Trophoblast cell (in vitro differentiated cells and primary cell): Measurements from ENCODE around the gene AMMECR1.

Source experiments
- DNase-seq, 2 donors: peaks; one replicate each; pipeline ENCODE4 v3.0.0-alpha.2; 2016
- H2AFZ ChIP-seq: 2 replicates; pipeline ENCODE4 v1.6.1; 2013; ENCODE audit warnings: low read length, moderate library complexity, mild to moderate bottlenecking; ENCODE audit not compliant: insufficient read depth, poor library complexity
- H2AK5ac ChIP-seq: 2 replicates; pipeline ENCODE4 v1.6.1; 2013; ENCODE audit warnings: mild to moderate bottlenecking, low read length
- H2BK120ac ChIP-seq: 2 replicates; pipeline ENCODE4 v1.6.1; 2013; ENCODE audit warnings: low read length, mild to moderate bottlenecking, moderate library complexity; ENCODE audit not compliant: insufficient read depth, poor library complexity
- H2BK12ac ChIP-seq: 2 replicates; pipeline ENCODE4 v1.6.1; 2013; ENCODE audit warnings: mild to moderate bottlenecking, low read length, moderate library complexity
- H2BK5ac ChIP-seq: 2 replicates; pipeline ENCODE4 v1.6.1; 2013; ENCODE audit warnings: low read length, low read depth, moderate library complexity, mild to moderate bottlenecking; ENCODE audit not compliant: poor library complexity
- H3K14ac ChIP-seq: 2 replicates; pipeline ENCODE4 v1.6.1; 2013; ENCODE audit warnings: mild to moderate bottlenecking, low read length
- H3K18ac ChIP-seq: 2 replicates; pipeline ENCODE4 v1.6.1; 2013; ENCODE audit warnings: mild to moderate bottlenecking, low read length
- H3K23ac ChIP-seq: 2 replicates; pipeline ENCODE4 v1.6.1; 2013; ENCODE audit warnings: low read length
- H3K27ac ChIP-seq: 2 replicates; pipeline ENCODE4 v1.5.1; 2013; ENCODE audit warnings: low read depth, mild to moderate bottlenecking, inconsistent platforms, low read length, moderate library complexity
- H3K27me3 ChIP-seq: 2 replicates; pipeline ENCODE4 v1.6.1; 2013; ENCODE audit warnings: inconsistent platforms, mild to moderate bottlenecking, low read length, moderate library complexity; ENCODE audit not compliant: insufficient read depth
- H3K36me3 ChIP-seq, 2 experiments: 1 replicate in 1 of 2; 2 replicates in 1 of 2; pipeline ENCODE4 v1.6.1; 2013; ENCODE audit warnings: low read length in 2 of 2, mild to moderate bottlenecking in 2 of 2, moderate library complexity in 1 of 2; ENCODE audit not compliant: insufficient read depth in 2 of 2, control insufficient read depth in 1 of 2
- H3K4ac ChIP-seq: 2 replicates; pipeline ENCODE4 v1.6.1; 2013; ENCODE audit warnings: low read depth, mild to moderate bottlenecking, low read length, moderate library complexity
- H3K4me1 ChIP-seq, 2 experiments: 1 replicate in 1 of 2; 2 replicates in 1 of 2; pipeline ENCODE4 v1.6.1; 2013; ENCODE audit warnings: low read length in 2 of 2, mild to moderate bottlenecking in 2 of 2, moderate library complexity in 1 of 2; ENCODE audit not compliant: insufficient read depth in 2 of 2, control insufficient read depth in 1 of 2
- H3K4me2 ChIP-seq: 2 replicates; pipeline ENCODE4 v1.6.1; 2013; ENCODE audit warnings: inconsistent platforms, mild to moderate bottlenecking, low read length, moderate library complexity
- H3K4me3 ChIP-seq: 2 replicates; pipeline ENCODE4 v1.5.1; 2013; ENCODE audit warnings: mild to moderate bottlenecking, low read depth, low read length, inconsistent platforms
- H3K79me1 ChIP-seq: one replicate; pipeline ENCODE4 v1.6.1; 2013; ENCODE audit warnings: low read length
- H3K79me2 ChIP-seq: 2 replicates; pipeline ENCODE4 v1.6.1; 2013; ENCODE audit warnings: low read length, mild to moderate bottlenecking; ENCODE audit not compliant: control insufficient read depth, insufficient read depth, poor library complexity
- H3K9ac ChIP-seq: 2 replicates; pipeline ENCODE4 v1.6.1; 2013; ENCODE audit warnings: mild to moderate bottlenecking, low read length
- H3K9me3 ChIP-seq: 2 replicates; pipeline ENCODE4 v1.6.1; 2013; ENCODE audit warnings: low read depth, mild to moderate bottlenecking, control low read depth, inconsistent platforms, low read length; ENCODE audit not compliant: insufficient read depth
- H4K12ac ChIP-seq: 2 replicates; pipeline ENCODE4 v1.6.1; 2013; ENCODE audit warnings: low read depth, mild to moderate bottlenecking, low read length, moderate library complexity
- H4K8ac ChIP-seq: 2 replicates; pipeline ENCODE4 v1.6.1; 2013; ENCODE audit warnings: low read depth, mild to moderate bottlenecking, low read length, moderate library complexity
- H4K91ac ChIP-seq: one replicate; pipeline ENCODE4 v1.6.1; 2013; ENCODE audit warnings: low read depth, mild to moderate bottlenecking, low read length, moderate library complexity
- WGBS: extraction: QIAGEN DNeasy Blood & Tissue Kit; methylation state at CpG from one replicate; pipeline ENCODE4 v1.1.7; 2013; ENCODE audit warnings: missing lambda C conversion rate; ENCODE audit not compliant: insufficient read length, insufficient coverage; ENCODE audit errors: extremely low coverage; 5-methylcytosine and 5-hydroxymethylcytosine counted together

AMMECR1 gene

GRCh38 chrX:110226931-110227330 is 91.0 kb downstream of the AMMECR1 start:
- H3K79me2 ChIP-seq = no peaks in the 10 kb centered on the region
- H2BK120ac ChIP-seq = no peak overlapping the region
- no peak overlapping the region for H3K14ac ChIP-seq
- no peaks in the 10 kb centered on the region for H3K27me3 ChIP-seq
- H3K4me3 ChIP-seq = no peak overlapping the region
- no peak overlapping the region for H3K4me2 ChIP-seq
- no peaks in the 10 kb centered on the region for H3K9me3 ChIP-seq
- H3K36me3 ChIP-seq = no peaks in the 10 kb centered on the region
- no peak overlapping the region for H2AK5ac ChIP-seq
- WGBS = no CpG with 5 or more reads among the region's 2 CpGs
- H3K79me1 ChIP-seq = no peaks in the 10 kb centered on the region
- H3K4ac ChIP-seq = no peak overlapping the region
- no peak overlapping the region for H3K18ac ChIP-seq
- no peak overlapping the region for H4K8ac ChIP-seq
- no peak overlapping the region for H2AFZ ChIP-seq
- H2BK12ac ChIP-seq = no peak overlapping the region
- no peak overlapping the region for H4K91ac ChIP-seq
- H4K12ac ChIP-seq = no peak overlapping the region
- H3K23ac ChIP-seq = no peak overlapping the region
- H3K9ac ChIP-seq = no peak overlapping the region
- peaks cover 0 to 4% of the 10 kb centered on the region in 2 experiments for H3K4me1 ChIP-seq
- H3K27ac ChIP-seq = no peak overlapping the region
- no peak for DNase-seq
- H2BK5ac ChIP-seq = no peak overlapping the region

GRCh38 chrX:110224926-110225617 is 92.8 kb downstream of the AMMECR1 start:
- no peak overlapping the region for H3K4me3 ChIP-seq
- no peak overlapping the region for H3K27ac ChIP-seq
- H3K4me2 ChIP-seq = no peak overlapping the region
- H3K79me2 ChIP-seq = no peaks in the 10 kb centered on the region
- H4K12ac ChIP-seq = no peak overlapping the region
- H2BK120ac ChIP-seq = no peak overlapping the region
- H3K27me3 ChIP-seq = no peaks in the 10 kb centered on the region
- H2AFZ ChIP-seq = no peak overlapping the region
- H3K23ac ChIP-seq = no peak overlapping the region
- H3K36me3 ChIP-seq = no peaks in the 10 kb centered on the region
- no peak overlapping the region for H2AK5ac ChIP-seq
- H3K14ac ChIP-seq = no peak overlapping the region
- no peak overlapping the region for H2BK5ac ChIP-seq
- H3K4me1 ChIP-seq = peaks cover 0 to 4% of the 10 kb centered on the region in 2 experiments
- H3K4ac ChIP-seq = no peak overlapping the region
- no CpG with 5 or more reads among the region's 3 CpGs for WGBS
- H3K18ac ChIP-seq = no peak overlapping the region
- no peak overlapping the region for H2BK12ac ChIP-seq
- no peak overlapping the region for H4K91ac ChIP-seq
- no peak overlapping the region for H4K8ac ChIP-seq
- no peaks in the 10 kb centered on the region for H3K9me3 ChIP-seq
- no peak for DNase-seq
- H3K79me1 ChIP-seq = no peaks in the 10 kb centered on the region
- no peak overlapping the region for H3K9ac ChIP-seq

- no peaks in the 10 kb centered on the region for H3K4me1 ChIP-seq
- no peak overlapping the region for H3K23ac ChIP-seq
- H3K4ac ChIP-seq = no peak overlapping the region
- no peak overlapping the region for H3K27ac ChIP-seq
- no peak overlapping the region for H3K4me2 ChIP-seq
- no peaks in the 10 kb centered on the region for H3K79me1 ChIP-seq
- no peaks in the 10 kb centered on the region for H3K36me3 ChIP-seq
- no peaks in the 10 kb centered on the region for H3K27me3 ChIP-seq
- H2BK5ac ChIP-seq = no peak overlapping the region
- no peak overlapping the region for H4K12ac ChIP-seq
- DNase-seq = no peak
- no peak overlapping the region for H4K8ac ChIP-seq
- no peak overlapping the region for H2AFZ ChIP-seq
- no peak overlapping the region for H2BK120ac ChIP-seq
- H2AK5ac ChIP-seq = no peak overlapping the region
- no peak overlapping the region for H4K91ac ChIP-seq
- H3K9me3 ChIP-seq = no peaks in the 10 kb centered on the region
- H3K9ac ChIP-seq = no peak overlapping the region
- no peak overlapping the region for H2BK12ac ChIP-seq
- H3K79me2 ChIP-seq = no peaks in the 10 kb centered on the region
- H3K14ac ChIP-seq = no peak overlapping the region
- no peak overlapping the region for H3K4me3 ChIP-seq
- no peak overlapping the region for H3K18ac ChIP-seq
- no CpG with 5 or more reads among the region's 2 CpGs for WGBS
Observed at GRCh38 chrX:110222497-110223257, 95.2 kb downstream of the AMMECR1 start.

GRCh38 chrX:110219920-110220319 is 98.0 kb downstream of the AMMECR1 start:
- DNase-seq = peak in 1 of 2 donors; percentile 3

More at GRCh38 chrX:110219920-110220319, 98.0 kb downstream of the AMMECR1 start:
- no peaks in the 10 kb centered on the region for H3K4me1 ChIP-seq
- H3K18ac ChIP-seq = no peak overlapping the region
- no peak overlapping the region for H3K23ac ChIP-seq
- no peak overlapping the region for H2BK5ac ChIP-seq
- no peak overlapping the region for H3K4me2 ChIP-seq
- no peaks in the 10 kb centered on the region for H3K79me1 ChIP-seq
- no CpG with 5 or more reads among the region's 1 CpG for WGBS
- H3K4ac ChIP-seq = no peak overlapping the region
- no peak overlapping the region for H4K12ac ChIP-seq
- H3K79me2 ChIP-seq = no peaks in the 10 kb centered on the region
- no peak overlapping the region for H2BK120ac ChIP-seq
- H3K27ac ChIP-seq = no peak overlapping the region
- H3K36me3 ChIP-seq = no peaks in the 10 kb centered on the region
- H3K14ac ChIP-seq = no peak overlapping the region
- H3K4me3 ChIP-seq = no peak overlapping the region
- no peaks in the 10 kb centered on the region for H3K9me3 ChIP-seq
- no peak overlapping the region for H2AK5ac ChIP-seq
- no peak overlapping the region for H4K91ac ChIP-seq
- no peak overlapping the region for H3K9ac ChIP-seq
- H2BK12ac ChIP-seq = no peak overlapping the region
- no peaks in the 10 kb centered on the region for H3K27me3 ChIP-seq
- no peak overlapping the region for H2AFZ ChIP-seq
- no peak overlapping the region for H4K8ac ChIP-seq
